Gastroesophageal sphincter (tissue), 3 donors: ENCODE measurements around the gene FKBP15.

Experiments used
- EP300 ChIP-seq: sonication (generic); formaldehyde crosslinking; IDR thresholded peaks from one replicate; pipeline ENCODE4 v1.6.1; 2017; ENCODE audit warnings: antibody characterized with exemption, mild to moderate bottlenecking
- POLR2A ChIP-seq, 2 donors: fragments of 450-650 bp; IDR thresholded peaks; one replicate each; pipeline ENCODE4 v1.6.1; 2017; ENCODE audit warnings: antibody characterized with exemption in 2 of 2, mild to moderate bottlenecking in 2 of 2, moderate library complexity in 1 of 2
- TF ChIP-seq, protein P1 (sequence below), 4 experiments: fragments of 200-600 bp in 2 of 4; fragments of 450-650 bp in 2 of 4; sonication (generic) in 1 of 4; IDR thresholded peaks; one replicate each; pipeline ENCODE4 v1.5.1; 2017 to 2019; ENCODE audit warnings: antibody characterized with exemption in 4 of 4, mild to moderate bottlenecking in 2 of 4, moderate library complexity in 2 of 4

DNA sequence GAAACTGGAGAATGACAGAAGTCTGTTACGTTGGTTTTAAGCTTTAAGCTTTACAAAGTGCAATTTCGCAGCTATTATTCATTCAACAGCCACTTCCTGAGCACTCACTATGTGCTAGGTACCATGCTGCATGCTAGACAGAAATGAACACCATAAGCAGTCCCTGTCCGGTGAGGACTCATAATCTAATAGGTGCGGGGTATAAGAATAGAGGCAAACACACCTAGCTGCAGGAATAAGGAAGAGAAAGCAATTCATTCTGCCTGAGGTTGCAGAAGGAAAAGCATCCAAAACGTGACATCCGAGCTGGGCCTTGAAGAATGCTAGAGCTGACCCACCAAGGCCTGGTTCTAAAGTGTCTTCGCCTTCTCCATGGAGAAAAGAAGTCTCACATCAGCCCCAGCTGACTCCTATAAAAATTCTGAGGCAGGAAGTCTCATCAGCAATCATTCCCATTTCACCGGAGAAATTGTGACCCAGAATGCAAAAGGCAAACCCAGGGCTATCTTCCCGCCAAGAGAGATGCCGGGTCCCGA, 542 bp downstream of the FKBP15 start:
- TF ChIP-seq POLR2A (IDR thresholded peaks at IDR 0.05), result no peak
- TF ChIP-seq EP300, result no peak
- TF ChIP-seq, protein P1, sequence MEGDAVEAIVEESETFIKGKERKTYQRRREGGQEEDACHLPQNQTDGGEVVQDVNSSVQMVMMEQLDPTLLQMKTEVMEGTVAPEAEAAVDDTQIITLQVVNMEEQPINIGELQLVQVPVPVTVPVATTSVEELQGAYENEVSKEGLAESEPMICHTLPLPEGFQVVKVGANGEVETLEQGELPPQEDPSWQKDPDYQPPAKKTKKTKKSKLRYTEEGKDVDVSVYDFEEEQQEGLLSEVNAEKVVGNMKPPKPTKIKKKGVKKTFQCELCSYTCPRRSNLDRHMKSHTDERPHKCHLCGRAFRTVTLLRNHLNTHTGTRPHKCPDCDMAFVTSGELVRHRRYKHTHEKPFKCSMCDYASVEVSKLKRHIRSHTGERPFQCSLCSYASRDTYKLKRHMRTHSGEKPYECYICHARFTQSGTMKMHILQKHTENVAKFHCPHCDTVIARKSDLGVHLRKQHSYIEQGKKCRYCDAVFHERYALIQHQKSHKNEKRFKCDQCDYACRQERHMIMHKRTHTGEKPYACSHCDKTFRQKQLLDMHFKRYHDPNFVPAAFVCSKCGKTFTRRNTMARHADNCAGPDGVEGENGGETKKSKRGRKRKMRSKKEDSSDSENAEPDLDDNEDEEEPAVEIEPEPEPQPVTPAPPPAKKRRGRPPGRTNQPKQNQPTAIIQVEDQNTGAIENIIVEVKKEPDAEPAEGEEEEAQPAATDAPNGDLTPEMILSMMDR (IDR thresholded peaks at IDR 0.05), result no peak
